HL-60 (cell line): ENCODE results near the gene PCDH1.

Source experiments
- CTCF ChIP-seq: IDR thresholded peaks from one replicate; pipeline ENCODE4 v1.5.1; 2011; ENCODE audit warnings: low read length, control low read depth, inconsistent platforms; ENCODE audit not compliant: insufficient read depth
- GABPA ChIP-seq: IDR thresholded peaks from 2 replicates; pipeline ENCODE4 v1.6.1; 2012; ENCODE audit warnings: low read depth
- POLR2AphosphoS5 ChIP-seq: IDR thresholded peaks from 2 replicates; pipeline ENCODE4 v1.6.1; 2012; ENCODE audit warnings: low read depth
- REST ChIP-seq: IDR thresholded peaks from 2 replicates; pipeline ENCODE4 v1.6.1; 2012; ENCODE audit warnings: low read depth; ENCODE audit not compliant: insufficient replicate concordance

DNA sequence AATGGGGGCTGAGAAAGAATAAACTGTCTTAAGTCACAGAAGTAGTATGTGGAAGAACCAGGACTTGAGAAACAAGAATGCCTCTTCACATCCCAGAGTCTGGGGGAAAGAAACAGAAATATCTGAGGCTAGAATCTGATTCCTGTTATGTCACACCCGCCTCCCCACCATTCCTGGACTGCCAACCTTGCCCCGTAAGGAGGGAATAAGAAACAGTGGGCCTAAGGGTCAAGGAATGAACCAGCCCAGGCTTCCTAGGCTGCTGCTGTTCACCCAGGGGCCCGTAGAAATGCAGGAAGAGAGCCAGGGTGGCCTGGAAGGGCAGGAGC is 4.3 kb downstream of the PCDH1 start:
- TF ChIP-seq CTCF (no peak), GABPA (no peak), POLR2AphosphoS5 (no peak), REST (no peak)
